HepG2 (cell line): Measurements from ENCODE around the gene CDAN1. TPM values are rescaled to one million over a fixed set of nuclear protein-coding genes. Genes with fewer than 3 reads are reported as not detected.

ENCODE experiments used
- AKAP8 ChIP-seq: sonication (generic); formaldehyde crosslinking; IDR thresholded peaks from 2 replicates; pipeline ENCODE4 v1.5.1; 2020; ENCODE audit warnings: mild to moderate bottlenecking, missing genetic modification reagents
- CHD2 ChIP-seq: IDR thresholded peaks from 2 replicates; pipeline ENCODE4 v1.6.1; 2011; ENCODE audit warnings: low read depth, low read length, improper control_type of control experiment
- ETV5 ChIP-seq: IDR thresholded peaks from 2 replicates; pipeline ENCODE4 v1.6.1; 2018; ENCODE audit warnings: missing biosample characterization, missing genetic modification reagents, inconsistent platforms, borderline replicate concordance
- FLYWCH1 ChIP-seq: sonication (generic); formaldehyde crosslinking; IDR thresholded peaks from 2 replicates; pipeline ENCODE4 v1.8.1; 2023; ENCODE audit warnings: mild to moderate bottlenecking, missing genetic modification reagents
- FOXA1 ChIP-seq, 2 experiments: fragments of 450-650 bp in 1 of 2; sonication (generic) in 1 of 2; formaldehyde crosslinking in 1 of 2; IDR thresholded peaks; 2 replicates each; pipeline versions ENCODE4 v1.4.0 to v1.6.1; 2016 to 2020; ENCODE audit warnings: missing genetic modification reagents in 1 of 2
- KLF16 ChIP-seq, 2 experiments: sonication (generic) in 1 of 2; formaldehyde crosslinking in 1 of 2; IDR thresholded peaks; 2 replicates each; pipeline versions ENCODE4 v1.6.1 to v1.8.0; 2016 to 2023; ENCODE audit warnings: missing genetic modification reagents in 2 of 2, missing compliant biosample characterization in 1 of 2
- MIXL1 ChIP-seq: IDR thresholded peaks from 2 replicates; pipeline ENCODE4 v1.6.1; 2016
- MYC ChIP-seq: sonication (generic); formaldehyde crosslinking; IDR thresholded peaks from 2 replicates; pipeline ENCODE4 v1.9.0; 2021; ENCODE audit warnings: missing genetic modification reagents, borderline replicate concordance
- PHF20 ChIP-seq: sonication (generic); formaldehyde crosslinking; IDR thresholded peaks from 2 replicates; pipeline ENCODE4 v1.5.0; 2020; ENCODE audit warnings: mild to moderate bottlenecking, missing genetic modification reagents
- RARA ChIP-seq: IDR thresholded peaks from 2 replicates; pipeline ENCODE4 v1.6.1; 2016; ENCODE audit warnings: missing genetic modification reagents, missing compliant biosample characterization
- TFAP4 ChIP-seq: sonication (generic); IDR thresholded peaks from 2 replicates; pipeline ENCODE4 v1.6.1; 2016; ENCODE audit warnings: low read depth, borderline replicate concordance
- U2AF1 ChIP-seq: fragments of 200-400 bp; formaldehyde crosslinking; optimal IDR thresholded peaks from 2 replicates; pipeline ENCODE3; 2017; ENCODE audit warnings: mild to moderate bottlenecking, low read depth, low read length
- ZIK1 ChIP-seq: sonication (generic); formaldehyde crosslinking; IDR thresholded peaks from 2 replicates; pipeline ENCODE4 v1.5.0; 2020; ENCODE audit warnings: mild to moderate bottlenecking, low read depth, missing genetic modification reagents, borderline replicate concordance
- ZNF101 ChIP-seq: sonication (generic); formaldehyde crosslinking; IDR thresholded peaks from 2 replicates; pipeline ENCODE4 v1.4.0; 2020; ENCODE audit warnings: mild to moderate bottlenecking, low read depth, missing genetic modification reagents, borderline replicate concordance
- ZNF142 ChIP-seq: sonication (generic); formaldehyde crosslinking; IDR thresholded peaks from 2 replicates; pipeline ENCODE4 v1.4.0; 2020; ENCODE audit warnings: missing genetic modification reagents
- ZNF337 ChIP-seq: sonication (generic); formaldehyde crosslinking; IDR thresholded peaks from 2 replicates; pipeline ENCODE4 v1.5.1; 2020; ENCODE audit warnings: missing genetic modification reagents, low read depth, mild to moderate bottlenecking, borderline replicate concordance
- ZNF382 ChIP-seq: sonication (generic); formaldehyde crosslinking; IDR thresholded peaks from 2 replicates; pipeline ENCODE4 v1.5.0; 2020; ENCODE audit warnings: missing genetic modification reagents, mild to moderate bottlenecking, borderline replicate concordance
- ZNF496 ChIP-seq: sonication (generic); formaldehyde crosslinking; IDR thresholded peaks from 2 replicates; pipeline ENCODE4 v1.8.1; 2023; ENCODE audit warnings: mild to moderate bottlenecking, moderate library complexity, missing genetic modification reagents; ENCODE audit not compliant: insufficient replicate concordance
- ZNF761 ChIP-seq: sonication (generic); formaldehyde crosslinking; conservative IDR thresholded peaks from 2 replicates; pipeline ENCODE4 v1.4.0; 2020; ENCODE audit warnings: mild to moderate bottlenecking, missing genetic modification reagents
- polyA plus RNA-seq, 8 experiments: library from polyadenylated mRNA; depleted of rRNA in 3 of 8; stranded (reverse) in 7 of 8; unstranded in 1 of 8; fragments of >200 nt; fragmentation: Illumina TruSeq in 4 of 8; extraction: Trizol in 4 of 8; gene quantifications; 2 replicates each; pipeline versions ENCODE4 v1.2.1 to v1.2.3, GENCODE V29; 2011 to 2016; ENCODE audit warnings: low read depth in 4 of 8, missing spikeins in 1 of 8, mixed read lengths in 1 of 8; ENCODE audit not compliant: insufficient read depth in 1 of 8
- total RNA-seq, 5 experiments: library from RNA; depleted of rRNA; stranded (reverse); fragments of >200 nt; fragmentation: Illumina TruSeq; extraction: Trizol; gene quantifications; 2 replicates each; pipeline ENCODE4 v1.2.3, GENCODE V29; 2016; ENCODE audit warnings: low read depth in 1 of 5
- TF ChIP-seq, protein P1 (sequence below), 2 experiments: sonication (generic) in 1 of 2; formaldehyde crosslinking in 1 of 2; IDR thresholded peaks; 2 replicates each; pipeline versions ENCODE4 v1.5.1 to v1.6.1; 2011 to 2020; ENCODE audit warnings: borderline replicate concordance in 1 of 2, low read depth in 1 of 2, low read length in 1 of 2, mild to moderate bottlenecking in 1 of 2, missing genetic modification reagents in 1 of 2, moderate library complexity in 1 of 2

Gene CDAN1
- total and polyA plus RNA-seq, 2 of the 13 experiments (the other 11 are each of a cell fraction or from before 2014, with no cell fraction given), result 5.0 to 16.1 TPM

- TF ChIP-seq MYC (CRISPR knock-in tag) (peak; percentile 17), RARA (CRISPR knock-in tag) (no peak), MIXL1 (CRISPR knock-in tag) (no peak), ZNF101 (CRISPR knock-in tag) (no peak), FLYWCH1 (no peak), ZIK1 (CRISPR knock-in tag) (no peak), ZNF761 (CRISPR knock-in tag) (no peak), AKAP8 (no peak), ZNF337 (CRISPR knock-in tag) (no peak), CHD2 (no peak), TFAP4 (peak; percentile 18; the same call in 1 of the 2 replicates), ETV5 (peak; percentile 7; the same call in 1 of the 2 replicates), ZNF496 (no peak), U2AF1 (no peak), FOXA1 (IDR thresholded peaks at IDR 0.05) (no peak), FOXA1 (CRISPR knock-in tag; IDR thresholded peaks at IDR 0.05) (no peak), PHF20 (CRISPR knock-in tag) (peak; percentile 36; the same call in 1 of the 2 replicates), KLF16 (CRISPR knock-in tag; IDR thresholded peaks at IDR 0.05) (0 out of 4 replicates have a peak, but pooled peaks of 1 of the 2 experiments have one; percentile 19), ZNF142 (CRISPR knock-in tag) (0 out of 2 replicates have a peak, but pooled peaks have one; percentile 41), ZNF382 (no peak)
- TF ChIP-seq, protein P1, sequence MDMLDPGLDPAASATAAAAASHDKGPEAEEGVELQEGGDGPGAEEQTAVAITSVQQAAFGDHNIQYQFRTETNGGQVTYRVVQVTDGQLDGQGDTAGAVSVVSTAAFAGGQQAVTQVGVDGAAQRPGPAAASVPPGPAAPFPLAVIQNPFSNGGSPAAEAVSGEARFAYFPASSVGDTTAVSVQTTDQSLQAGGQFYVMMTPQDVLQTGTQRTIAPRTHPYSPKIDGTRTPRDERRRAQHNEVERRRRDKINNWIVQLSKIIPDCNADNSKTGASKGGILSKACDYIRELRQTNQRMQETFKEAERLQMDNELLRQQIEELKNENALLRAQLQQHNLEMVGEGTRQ (IDR thresholded peaks at IDR 0.05; ENCODE audit: low read depth, low read length), result no peak
- TF ChIP-seq, protein P1 (CRISPR knock-in tag; IDR thresholded peaks at IDR 0.05; ENCODE audit: borderline replicate concordance), result no peak
Measured at GRCh38 chr15:42736793-42737528, at the start of gene CDAN1 (continued).
